HG03439 (cell line): ENCODE data around the gene SIGLEC7.
"Not testable (repeated sequence)": the region's sequence is repeated elsewhere in the genome, so short reads cannot be mapped to it uniquely, and the experiment has no call there.

Experiments
- ATAC-seq: cut with Tn5 transposase; IDR thresholded peaks from one replicate; pipeline ENCODE4 v1.9.1; 2021; ENCODE audit warnings: mild to moderate bottlenecking, moderate library complexity; ENCODE audit not compliant: unreplicated experiment

The SIGLEC7 gene

GRCh38 chr19:51137792-51138425 is 4.2 kb upstream of the SIGLEC7 start:
- no peak for ATAC-seq

GRCh38 chr19:51138549-51138979 is 3.5 kb upstream of the SIGLEC7 start:
- no peak for ATAC-seq

GRCh38 chr19:51139299-51140014 is 2.6 kb upstream of the SIGLEC7 start:
- no peak for ATAC-seq

GRCh38 chr19:51140441-51140840 is 1.7 kb upstream of the SIGLEC7 start:
- ATAC-seq = no peak

GRCh38 chr19:51141181-51141580 is 920 bp upstream of the SIGLEC7 start:
- no peak for ATAC-seq

- ATAC-seq = not testable (repeated sequence)
Measured at GRCh38 chr19:51142809-51143475, 841 bp downstream of the SIGLEC7 start.

- no peak for ATAC-seq
Measured at GRCh38 chr19:51143486-51143885, 1.4 kb downstream of the SIGLEC7 start.

- no peak for ATAC-seq
Measured at GRCh38 chr19:51144482-51145045, 2.5 kb downstream of the SIGLEC7 start.

GRCh38 chr19:51145916-51146493 is 3.9 kb downstream of the SIGLEC7 start:
- ATAC-seq = no peak

GRCh38 chr19:51146751-51147150 is 4.7 kb downstream of the SIGLEC7 start:
- no peak for ATAC-seq

- ATAC-seq = no peak
Measured at GRCh38 chr19:51147663-51148062, 5.6 kb downstream of the SIGLEC7 start.

- no peak for ATAC-seq
Measured at GRCh38 chr19:51148580-51148979, 6.5 kb downstream of the SIGLEC7 start.

GRCh38 chr19:51150627-51151026 is 8.5 kb downstream of the SIGLEC7 start:
- no peak for ATAC-seq

- ATAC-seq = no peak
Measured at GRCh38 chr19:51156710-51157109, 14.6 kb downstream of the SIGLEC7 start.

GRCh38 chr19:51157265-51157664 is 15.2 kb downstream of the SIGLEC7 start:
- ATAC-seq = no peak

- ATAC-seq = no peak
Measured at GRCh38 chr19:51158474-51159129, 16.5 kb downstream of the SIGLEC7 start.

- no peak for ATAC-seq
Measured at GRCh38 chr19:51159656-51160055, 17.6 kb downstream of the SIGLEC7 start.

- ATAC-seq = no peak
Measured at GRCh38 chr19:51161266-51161665, 19.2 kb downstream of the SIGLEC7 start.

GRCh38 chr19:51161867-51162496 is 19.9 kb downstream of the SIGLEC7 start:
- no peak for ATAC-seq

GRCh38 chr19:51163257-51163656 is 21.2 kb downstream of the SIGLEC7 start:
- ATAC-seq = no peak
